Activated naive CD4-positive, alpha-beta T cell treated with anti-CD3 and anti-CD28 coated beads, Interleukin-2, amount 10 ng/mL, durations not matched to agents 7 days and 5 days (primary cell): Measurements from ENCODE around the gene ENTR1.

ENCODE experiments used
- CTCF ChIA-PET: fragments of 350-600 bp; sonication (Branson Sonifier 250); formaldehyde crosslinking; loops from one replicate; lab custom pipeline; 2021; ENCODE audit warnings: antibody characterized with exemption; lab: Charles Lee
- DNase-seq: peaks from one replicate; pipeline ENCODE4 v3.0.0-alpha.2; 2020
- H3K27ac Mint-ChIP-seq: one replicate; pipeline ENCODE4 v1.8.0; 2021; ENCODE audit warnings: mild to moderate bottlenecking, moderate library complexity, mixed read lengths
- H3K27me3 Mint-ChIP-seq: one replicate; pipeline ENCODE4 v1.8.0; 2021; ENCODE audit warnings: mild to moderate bottlenecking, mixed read lengths
- H3K36me3 Mint-ChIP-seq: one replicate; pipeline ENCODE4 v1.8.0; 2021; ENCODE audit warnings: mixed read lengths
- H3K4me1 Mint-ChIP-seq: one replicate; pipeline ENCODE4 v1.8.0; 2021; ENCODE audit warnings: mixed read lengths
- H3K4me3 Mint-ChIP-seq: one replicate; pipeline ENCODE4 v1.8.0; 2021; ENCODE audit warnings: mild to moderate bottlenecking, moderate library complexity, mixed read lengths
- H3K9me3 Mint-ChIP-seq: one replicate; pipeline ENCODE4 v1.8.0; 2021; ENCODE audit warnings: mixed read lengths

Gene ENTR1

DNA sequence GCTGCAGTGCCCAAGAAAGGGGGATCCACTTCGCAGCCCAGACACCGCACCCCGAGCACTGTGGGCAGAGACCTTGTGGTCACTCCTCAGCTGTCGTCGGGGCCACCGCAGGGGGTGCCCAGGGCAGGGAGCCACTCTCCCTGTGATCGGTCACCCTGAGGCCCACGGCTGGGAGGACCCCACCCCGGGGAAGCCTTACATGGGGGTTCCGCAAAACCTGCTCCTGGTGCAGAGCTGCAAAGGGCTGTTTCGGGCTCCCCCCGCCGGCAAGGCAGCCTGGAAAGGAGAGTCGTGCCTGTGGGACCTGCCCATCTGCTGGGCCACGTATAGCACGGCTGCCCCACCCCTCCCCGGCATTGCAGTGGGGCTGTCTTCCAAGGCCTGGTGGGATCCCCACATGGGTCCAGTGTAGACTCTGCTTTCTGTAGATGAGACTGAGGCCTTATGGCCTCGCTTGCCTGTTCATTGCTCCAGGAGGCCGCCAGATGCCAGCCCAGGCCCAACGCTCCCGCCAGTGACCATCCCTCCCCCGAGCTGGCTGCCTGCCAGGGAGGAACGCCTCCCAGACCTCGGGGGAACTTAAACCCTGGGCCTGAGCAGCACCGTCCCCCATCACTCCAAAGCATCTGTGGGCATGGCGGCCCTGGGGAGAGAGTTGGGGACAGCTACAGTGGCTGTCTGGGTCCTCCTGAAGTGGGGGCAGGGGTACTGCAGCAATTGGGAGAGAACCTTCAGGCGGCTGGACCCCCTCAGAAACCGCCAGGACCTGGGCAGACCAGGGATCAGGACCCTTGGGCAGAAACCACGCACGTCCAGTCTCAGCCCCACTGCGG lies 45.3 kb downstream of the ENTR1 start:
- DNase-seq: no peak
- Mint-ChIP-seq H3K27me3 (peaks cover 4% of the 10 kb centered on the region), H3K27ac (no peak overlapping the region), H3K4me3 (no peak overlapping the region), H3K9me3 (no peaks in the 10 kb centered on the region), H3K4me1 (peaks cover 9% of the 10 kb centered on the region), H3K36me3 (no peaks in the 10 kb centered on the region)
- CTCF ChIA-PET: interaction anchor here (1.4 to 1.6 kb wide), 2 partner anchors 22 to 52 kb away, joined by 4 to 5 read pairs; no protein-coding TSS in a partner anchor

DNA sequence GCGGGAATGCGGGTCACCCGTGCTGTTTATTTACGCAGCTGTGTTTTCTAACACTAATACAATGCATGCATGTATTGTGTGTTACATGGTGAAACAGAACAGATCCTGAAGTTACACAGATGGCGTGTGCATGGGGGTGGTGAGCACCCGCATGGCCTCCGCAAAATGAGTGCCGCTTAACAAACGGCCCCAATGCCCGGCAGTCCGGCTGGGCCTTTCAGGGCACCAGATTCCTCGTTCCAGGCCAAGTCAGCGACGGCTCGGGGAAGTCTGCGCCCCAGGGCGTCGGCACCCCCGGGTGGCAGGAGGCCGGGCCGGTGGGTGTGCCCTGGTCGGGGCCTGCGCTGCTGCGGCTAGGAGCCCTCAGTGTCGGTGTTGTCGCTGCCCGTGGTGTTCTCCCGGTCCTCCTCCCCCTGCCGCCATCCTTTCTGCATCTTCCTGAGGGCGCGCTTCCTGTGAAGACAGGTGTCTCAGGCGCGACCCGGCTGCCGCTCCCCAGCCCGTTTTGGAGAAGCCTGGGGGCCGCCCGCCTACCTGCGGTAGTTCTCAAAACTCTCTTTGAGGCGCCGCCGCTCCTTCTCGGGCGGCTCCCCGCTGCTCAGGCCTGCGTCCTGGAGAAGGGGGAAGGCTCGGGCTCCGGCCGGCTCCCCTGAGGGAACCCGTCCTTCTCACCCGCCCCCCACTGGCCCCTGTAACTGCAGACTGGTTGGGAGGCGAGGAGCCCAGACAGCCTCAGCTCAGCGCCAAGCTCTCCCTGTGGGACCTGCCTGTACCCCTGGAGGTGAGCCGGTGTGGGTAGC lies 46.3 kb downstream of the ENTR1 start:
- Mint-ChIP-seq H3K4me3 (peak overlapping the region; percentile 40), H3K9me3 (no peaks in the 10 kb centered on the region), H3K36me3 (no peaks in the 10 kb centered on the region), H3K4me1 (peaks cover 9% of the 10 kb centered on the region), H3K27me3 (peaks cover 4% of the 10 kb centered on the region), H3K27ac (peak overlapping the region; percentile 69)
- no peak for DNase-seq
- CTCF ChIA-PET: interaction anchor here (1.0 to 1.6 kb wide), 5 partner anchors 10 to 52 kb away, joined by 3 to 5 read pairs (median 3); no protein-coding TSS in a partner anchor

DNA sequence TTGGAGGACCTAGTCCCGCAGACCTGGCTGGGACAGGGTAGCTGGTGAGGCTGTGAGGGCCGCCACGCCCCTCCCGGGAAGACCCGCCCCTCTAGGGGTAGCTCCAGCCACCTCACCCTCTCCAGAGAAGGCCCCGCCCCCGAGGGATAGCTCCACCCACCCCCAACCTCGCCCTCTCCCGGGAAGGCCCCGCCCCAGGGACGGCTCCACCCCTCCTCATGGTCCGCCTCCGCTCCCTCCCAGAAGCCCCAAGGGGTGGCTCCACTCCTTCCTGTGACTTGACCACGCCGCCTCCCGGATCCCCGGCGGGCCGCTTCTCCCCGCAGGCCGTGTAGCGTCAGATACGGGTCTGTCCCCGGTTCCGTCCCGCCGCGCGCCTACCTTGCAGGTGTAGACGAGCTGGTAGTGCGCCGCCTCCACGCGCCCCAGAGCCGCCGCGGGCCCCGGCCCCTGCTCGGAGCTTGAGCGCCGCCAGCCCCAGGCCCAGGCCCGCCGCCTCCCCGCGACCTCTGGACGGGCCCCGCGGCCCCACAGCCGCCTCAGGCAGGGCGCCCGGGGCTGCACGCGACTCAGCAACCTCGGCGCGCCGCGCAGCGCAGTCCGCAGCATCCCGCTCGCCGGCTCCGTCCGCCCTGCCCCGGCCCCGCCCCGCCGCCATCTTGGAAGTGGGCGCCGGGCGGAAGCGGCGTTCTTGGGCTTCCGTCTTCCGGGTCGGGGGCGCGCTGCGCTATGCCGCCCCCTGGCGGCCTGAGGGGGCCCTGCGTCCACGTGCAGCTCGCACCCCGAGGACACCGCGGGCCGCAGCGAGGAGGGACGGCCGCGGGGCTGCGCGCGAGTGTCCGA lies 47.1 kb downstream of the ENTR1 start, which contains the start of gene DNLZ:
Gene DNLZ (minus strand): TSS at position 639 of the 843 bp plus-strand sequence. CDS start 30 bp downstream, at position 609.
- CTCF ChIA-PET: interaction anchor here (0.6 to 1.6 kb wide), 6 partner anchors 9 to 125 kb away, joined by 3 to 5 read pairs (median 3); no protein-coding TSS in a partner anchor
- Mint-ChIP-seq H3K9me3 (no peaks in the 10 kb centered on the region), H3K27me3 (peaks cover 4% of the 10 kb centered on the region), H3K27ac (peak within 1 kb of the TSS; percentile 92), H3K4me1 (peaks cover 9% of the 10 kb centered on the region), H3K4me3 (peak within 1 kb of the TSS; percentile 82), H3K36me3 (no peaks in the 10 kb centered on the region)
- peak; percentile 96 for DNase-seq

- Mint-ChIP-seq H3K27me3 (peaks cover 4% of the 10 kb centered on the region), H3K4me3 (peak overlapping the region; percentile 82), H3K36me3 (no peaks in the 10 kb centered on the region), H3K4me1 (peaks cover 9% of the 10 kb centered on the region), H3K9me3 (no peaks in the 10 kb centered on the region), H3K27ac (peak overlapping the region; percentile 92)
- no peak for DNase-seq
- CTCF ChIA-PET: no interaction called here
Observed at GRCh38 chr9:136362450-136362784, 48.0 kb downstream of the ENTR1 start.

DNA sequence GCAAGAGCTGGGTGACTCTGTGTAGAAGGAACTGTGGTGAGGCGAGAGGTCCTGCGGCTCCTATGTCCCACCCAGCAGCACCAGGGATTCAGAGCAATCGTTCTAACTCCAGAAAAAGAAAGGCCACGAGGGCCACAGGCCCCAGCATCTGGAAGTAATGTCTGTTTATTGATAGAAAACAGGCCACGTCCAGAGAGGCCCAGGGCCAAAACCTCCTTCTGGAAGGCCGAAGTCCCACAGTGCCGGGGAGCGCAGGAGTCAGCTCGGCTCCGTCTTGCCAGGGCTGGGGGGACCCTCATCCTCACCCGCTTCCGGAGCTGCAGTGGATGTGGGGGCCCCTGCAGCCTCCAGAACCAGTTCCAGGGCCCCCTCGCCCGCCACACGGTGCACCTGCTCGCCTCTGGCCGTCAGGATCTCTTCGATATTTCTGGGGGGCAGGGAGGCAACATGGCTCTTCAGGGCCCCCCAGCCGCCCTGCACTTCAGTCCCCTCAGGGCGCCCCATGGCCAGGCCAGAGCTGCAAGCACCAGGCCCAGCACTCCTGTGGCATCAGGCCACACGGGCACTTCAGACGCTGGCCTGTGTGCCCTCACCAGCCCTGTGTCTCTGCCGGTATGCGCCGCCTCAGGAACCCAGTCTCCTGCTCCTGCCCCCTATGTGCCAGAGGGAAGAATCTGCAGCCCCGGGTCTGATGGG lies 48.5 kb downstream of the ENTR1 start:
- CTCF ChIA-PET: no interaction called here
- Mint-ChIP-seq H3K4me3 (no peak overlapping the region), H3K27ac (peak overlapping the region; percentile 92)

GRCh38 chr9:136361047-136361753 lies 49.2 kb downstream of the ENTR1 start:
- DNase-seq: no peak
- Mint-ChIP-seq H3K27ac (no peak overlapping the region), H3K27me3 (peaks cover 4% of the 10 kb centered on the region), H3K36me3 (no peaks in the 10 kb centered on the region), H3K4me1 (peaks cover 9% of the 10 kb centered on the region), H3K4me3 (no peak overlapping the region), H3K9me3 (no peaks in the 10 kb centered on the region)
- CTCF ChIA-PET: no interaction called here

More for the DNA sequence above, 48.5 kb downstream of the ENTR1 start:
- H3K27me3 Mint-ChIP-seq: peaks cover 4% of the 10 kb centered on the region
- H3K9me3 Mint-ChIP-seq: no peaks in the 10 kb centered on the region
- no peak for DNase-seq
- H3K36me3 Mint-ChIP-seq: no peaks in the 10 kb centered on the region
- peaks cover 9% of the 10 kb centered on the region for H3K4me1 Mint-ChIP-seq

GRCh38 chr9:136359774-136360718 lies 50.4 kb downstream of the ENTR1 start:
- Mint-ChIP-seq H3K4me1 (peaks cover 9% of the 10 kb centered on the region), H3K27me3 (peaks cover 4% of the 10 kb centered on the region), H3K36me3 (no peaks in the 10 kb centered on the region), H3K9me3 (no peaks in the 10 kb centered on the region), H3K27ac (no peak overlapping the region), H3K4me3 (no peak overlapping the region)
- DNase-seq: no peak
- CTCF ChIA-PET: no interaction called here

DNA sequence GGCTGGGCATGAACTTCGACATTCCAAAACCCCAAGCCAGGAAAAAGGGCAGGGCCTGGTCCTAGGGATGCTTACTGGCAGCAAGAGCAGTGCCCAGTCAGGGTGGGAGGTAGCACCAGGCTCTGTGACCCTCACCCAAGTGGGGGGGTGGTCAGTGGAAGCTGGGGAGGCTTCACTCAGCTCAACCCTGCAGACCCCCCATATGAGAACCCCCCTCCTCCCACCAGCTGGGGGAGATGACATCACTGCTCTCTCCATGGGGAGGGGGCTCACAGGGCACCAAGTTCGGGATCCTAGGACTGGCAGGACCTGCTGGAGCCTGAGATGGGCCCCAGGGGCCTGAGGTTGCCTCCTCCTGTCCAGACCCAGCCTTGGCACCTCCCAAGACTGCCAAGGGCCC lies 51.5 kb downstream of the ENTR1 start:
- CTCF ChIA-PET: interaction anchor here (0.5 kb wide), 1 partner anchor 274 kb away, joined by 3 read pairs; no protein-coding TSS in a partner anchor
- no peak for DNase-seq
- Mint-ChIP-seq H3K4me1 (peaks cover 8% of the 10 kb centered on the region), H3K9me3 (no peaks in the 10 kb centered on the region), H3K27ac (no peak overlapping the region), H3K4me3 (no peak overlapping the region), H3K27me3 (no peaks in the 10 kb centered on the region), H3K36me3 (no peaks in the 10 kb centered on the region)

DNA sequence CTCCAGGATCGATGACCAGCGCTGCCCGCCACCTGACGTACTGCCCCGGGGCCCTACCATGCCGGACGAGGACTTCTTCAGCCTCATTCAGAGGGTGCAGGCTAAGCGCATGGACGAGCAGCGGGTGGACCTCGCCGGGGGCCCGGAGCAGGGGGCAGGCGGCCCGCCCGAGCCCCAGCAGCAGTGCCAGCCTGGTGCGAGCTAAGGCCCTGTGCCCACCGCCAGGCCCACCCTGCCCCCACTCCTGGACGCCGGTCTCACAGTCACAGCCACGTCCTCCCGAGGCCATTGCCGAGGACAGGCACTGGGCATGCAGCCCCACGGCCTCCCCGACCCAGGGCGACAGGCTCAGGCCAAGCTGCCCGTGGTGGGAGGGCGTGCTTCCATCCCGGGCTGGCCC lies 52.4 kb downstream of the ENTR1 start:
- DNase-seq: no peak
- Mint-ChIP-seq H3K27me3 (no peaks in the 10 kb centered on the region), H3K36me3 (no peaks in the 10 kb centered on the region), H3K4me3 (no peak overlapping the region), H3K4me1 (peaks cover 5% of the 10 kb centered on the region), H3K27ac (no peak overlapping the region), H3K9me3 (no peaks in the 10 kb centered on the region)
- CTCF ChIA-PET: no interaction called here

- Mint-ChIP-seq H3K4me1 (no peaks in the 10 kb centered on the region), H3K27ac (no peak overlapping the region), H3K9me3 (no peaks in the 10 kb centered on the region), H3K4me3 (no peak overlapping the region), H3K27me3 (no peaks in the 10 kb centered on the region), H3K36me3 (no peaks in the 10 kb centered on the region)
- DNase-seq: no peak
- CTCF ChIA-PET: no interaction called here
Observed at GRCh38 chr9:136357202-136357725, 53.1 kb downstream of the ENTR1 start.

GRCh38 chr9:136355616-136356557 lies 54.5 kb downstream of the ENTR1 start:
- Mint-ChIP-seq H3K27ac (no peak overlapping the region), H3K36me3 (no peaks in the 10 kb centered on the region), H3K27me3 (no peaks in the 10 kb centered on the region), H3K4me1 (no peaks in the 10 kb centered on the region), H3K4me3 (no peak overlapping the region), H3K9me3 (no peaks in the 10 kb centered on the region)
- DNase-seq: no peak
- CTCF ChIA-PET: no interaction called here
